A673 (cell line): ENCODE results near the gene ALDH18A1. TPM values are rescaled to one million over a fixed set of nuclear protein-coding genes. Genes with fewer than 3 reads are reported as not detected.
"Not testable (repeated sequence)": the region's sequence is repeated elsewhere in the genome, so short reads cannot be mapped to it uniquely, and the experiment has no call there.

Experiments
- BruUV-seq: library from RNA; stranded (reverse); fragments of 400-500 nt; replicated peaks from 2 replicates; lab custom pipeline; 2021; lab: Mats Ljungman, UMichigan
- CTCF ChIA-PET: fragments of 300-600 bp; sonication (Branson Sonifier 250); formaldehyde crosslinking; loops from one replicate; lab custom pipeline; 2022; ENCODE audit warnings: antibody characterized with exemption; lab: Charles Lee
- POLR2A ChIA-PET: fragments of 300-600 bp; sonication (Branson Sonifier 250); formaldehyde crosslinking; loops from one replicate; lab custom pipeline; 2022; ENCODE audit warnings: antibody characterized with exemption; ENCODE audit not compliant: low non-redundant PET; lab: Charles Lee
- DNase-seq: peaks from one replicate; pipeline ENCODE4 v3.0.0-alpha.2; 2015; ENCODE audit warnings: low spot score
- H3K27ac ChIP-seq: fragments of 200-600 bp; sonication (generic); 2 replicates; pipeline ENCODE4 v1.5.1; 2016; ENCODE audit warnings: mixed run types, low read depth, mild to moderate bottlenecking, mixed read lengths, antibody characterized with exemption, low read length; ENCODE audit not compliant: poor library complexity, severe bottlenecking
- H3K27me3 ChIP-seq: fragments of 200-600 bp; sonication (generic); replicated peaks from 2 replicates; pipeline ENCODE4 v1.6.1; 2017; ENCODE audit warnings: mixed run types, low read depth, mild to moderate bottlenecking, mixed read lengths, antibody characterized with exemption, low read length; ENCODE audit not compliant: insufficient read depth, poor library complexity
- H3K36me3 ChIP-seq: fragments of 200-600 bp; sonication (generic); 2 replicates; pipeline ENCODE4 v1.6.1; 2016; ENCODE audit warnings: mixed run types, mild to moderate bottlenecking, mixed read lengths, antibody characterized with exemption, low read length; ENCODE audit not compliant: insufficient read depth, poor library complexity, severe bottlenecking
- H3K4me1 ChIP-seq: fragments of 200-600 bp; sonication (generic); 2 replicates; pipeline ENCODE4 v1.6.1; 2017; ENCODE audit warnings: mixed run types, mild to moderate bottlenecking, mixed read lengths, antibody characterized with exemption, low read length; ENCODE audit not compliant: insufficient read depth, poor library complexity, severe bottlenecking
- H3K4me3 ChIP-seq: fragments of 200-600 bp; sonication (generic); 2 replicates; pipeline ENCODE4 v1.5.1; 2016; ENCODE audit warnings: low read depth, mixed run types, mild to moderate bottlenecking, mixed read lengths, low read length; ENCODE audit not compliant: poor library complexity, severe bottlenecking
- H3K9me3 ChIP-seq: fragments of 200-600 bp; sonication (generic); 2 replicates; pipeline ENCODE4 v1.6.1; 2016; ENCODE audit warnings: mixed run types, low read depth, mild to moderate bottlenecking, mixed read lengths, antibody characterized with exemption, low read length; ENCODE audit not compliant: poor library complexity, severe bottlenecking
- CTCF ChIP-seq: fragments of 300-800, 200-600 bp; sonication (generic); conservative IDR thresholded peaks from 2 replicates; pipeline ENCODE4 v1.5.1; 2017; ENCODE audit warnings: low read depth, mild to moderate bottlenecking, antibody characterized with exemption, low read length, moderate library complexity, mixed read lengths
- EZH2 ChIP-seq: fragments of 200-600 bp; sonication (generic); IDR thresholded peaks from 2 replicates; pipeline ENCODE4 v1.6.1; 2017; ENCODE audit warnings: borderline replicate concordance, low read depth, mild to moderate bottlenecking, mixed read lengths, antibody characterized with exemption, low read length; ENCODE audit not compliant: poor library complexity, severe bottlenecking
- intact Hi-C: fragments of 100-400 bp; cut with micrococcal nuclease; formaldehyde crosslinking; loops from one replicate; pipeline ENCODE4 v1.10.0; 2022; ENCODE audit not compliant: unreplicated experiment
- total RNA-seq: library from RNA; stranded (reverse); gene quantifications from 2 replicates; pipeline ENCODE4 v1.2.3, GENCODE V29; 2021

The ALDH18A1 gene
- total RNA-seq, 1 experiment from 2014 or later: 88.0 TPM

- no peak for DNase-seq
- Histone ChIP-seq H3K4me3 (no peak overlapping the region), H3K36me3 (peaks cover 34% of the 10 kb centered on the region), H3K27ac (no peak overlapping the region), H3K9me3 (no peaks in the 10 kb centered on the region), H3K27me3 (no peaks in the 10 kb centered on the region), H3K4me1 (peaks cover 4% of the 10 kb centered on the region)
- BruUV-seq: no TSS peak
- TF ChIP-seq EZH2 (no peak), CTCF (no peak)
- CTCF ChIA-PET: no interaction called here
- intact Hi-C loops: no loop called here
- POLR2A ChIA-PET: no interaction called here
Measured at GRCh38 chr10:95626500-95626899, 30.0 kb downstream of the ALDH18A1 start.

GRCh38 chr10:95620415-95620814, 36.1 kb downstream of the ALDH18A1 start:
- POLR2A ChIA-PET: interaction anchor here (0.6 kb wide), 1 partner anchor 19 kb away, joined by 4 read pairs; no protein-coding TSS in a partner anchor
- H3K4me1 ChIP-seq, H3K27ac ChIP-seq, H3K9me3 ChIP-seq, CTCF ChIA-PET, intact Hi-C loops, H3K27me3 ChIP-seq, BruUV-seq, DNase-seq, H3K4me3 ChIP-seq: not testable (repeated sequence)
- peaks cover 34% of the 10 kb centered on the region for H3K36me3 ChIP-seq

- H3K4me1 ChIP-seq: no peaks in the 10 kb centered on the region
- DNase-seq: no peak
- ChIA-PET POLR2A (no interaction called here), CTCF (no interaction called here)
- intact Hi-C loops: no loop called here
- no peaks in the 10 kb centered on the region for H3K27me3 ChIP-seq
- TF ChIP-seq CTCF (no peak), EZH2 (no peak)
- no peaks in the 10 kb centered on the region for H3K9me3 ChIP-seq
- H3K36me3 ChIP-seq: peaks cover 55% of the 10 kb centered on the region
- no peak overlapping the region for H3K27ac ChIP-seq
- no TSS peak for BruUV-seq
- H3K4me3 ChIP-seq: no peak overlapping the region
Measured at GRCh38 chr10:95618101-95618500, 38.4 kb downstream of the ALDH18A1 start.

- intact Hi-C loops: no loop called here
- no peaks in the 10 kb centered on the region for H3K4me1 ChIP-seq
- H3K36me3 ChIP-seq: peaks cover 54% of the 10 kb centered on the region
- BruUV-seq: no TSS peak
- H3K27me3 ChIP-seq: no peaks in the 10 kb centered on the region
- H3K4me3 ChIP-seq: no peak overlapping the region
- H3K9me3 ChIP-seq: no peaks in the 10 kb centered on the region
- no peak for DNase-seq
- ChIA-PET CTCF (no interaction called here), POLR2A (no interaction called here)
- no peak overlapping the region for H3K27ac ChIP-seq
- no peak for TF ChIP-seq EZH2
- TF ChIP-seq CTCF: no peak
Measured at GRCh38 chr10:95616446-95616845, 40.1 kb downstream of the ALDH18A1 start.
